B cell (primary cell): ENCODE results near the gene ASCC2.

Experiments
- EZH2 ChIP-seq: IDR thresholded peaks from 2 replicates; pipeline ENCODE4 v1.6.1; 2012; ENCODE audit warnings: borderline replicate concordance, low read depth, mild to moderate bottlenecking, moderate library complexity, low read length; ENCODE audit not compliant: insufficient read depth, poor library complexity, severe bottlenecking
- TF ChIP-seq, protein P1 (sequence below): fragments of 200-600 bp; IDR thresholded peaks from one replicate; pipeline ENCODE4 v1.8.0; 2022; ENCODE audit warnings: antibody characterized with exemption, mild to moderate bottlenecking

GRCh38 chr22:29860006-29860766, 22.1 kb upstream of the ASCC2 start:
- TF ChIP-seq, protein P1, sequence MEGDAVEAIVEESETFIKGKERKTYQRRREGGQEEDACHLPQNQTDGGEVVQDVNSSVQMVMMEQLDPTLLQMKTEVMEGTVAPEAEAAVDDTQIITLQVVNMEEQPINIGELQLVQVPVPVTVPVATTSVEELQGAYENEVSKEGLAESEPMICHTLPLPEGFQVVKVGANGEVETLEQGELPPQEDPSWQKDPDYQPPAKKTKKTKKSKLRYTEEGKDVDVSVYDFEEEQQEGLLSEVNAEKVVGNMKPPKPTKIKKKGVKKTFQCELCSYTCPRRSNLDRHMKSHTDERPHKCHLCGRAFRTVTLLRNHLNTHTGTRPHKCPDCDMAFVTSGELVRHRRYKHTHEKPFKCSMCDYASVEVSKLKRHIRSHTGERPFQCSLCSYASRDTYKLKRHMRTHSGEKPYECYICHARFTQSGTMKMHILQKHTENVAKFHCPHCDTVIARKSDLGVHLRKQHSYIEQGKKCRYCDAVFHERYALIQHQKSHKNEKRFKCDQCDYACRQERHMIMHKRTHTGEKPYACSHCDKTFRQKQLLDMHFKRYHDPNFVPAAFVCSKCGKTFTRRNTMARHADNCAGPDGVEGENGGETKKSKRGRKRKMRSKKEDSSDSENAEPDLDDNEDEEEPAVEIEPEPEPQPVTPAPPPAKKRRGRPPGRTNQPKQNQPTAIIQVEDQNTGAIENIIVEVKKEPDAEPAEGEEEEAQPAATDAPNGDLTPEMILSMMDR: no peak
- no peak for TF ChIP-seq EZH2
